ENCODE results near the gene BATF3. TPM values are rescaled to one million over a fixed set of nuclear protein-coding genes. Genes with fewer than 3 reads are reported as not detected.

The BATF3 gene
- total RNA-seq, 1 donor from 2014 or later: 0.53 TPM

DNA sequence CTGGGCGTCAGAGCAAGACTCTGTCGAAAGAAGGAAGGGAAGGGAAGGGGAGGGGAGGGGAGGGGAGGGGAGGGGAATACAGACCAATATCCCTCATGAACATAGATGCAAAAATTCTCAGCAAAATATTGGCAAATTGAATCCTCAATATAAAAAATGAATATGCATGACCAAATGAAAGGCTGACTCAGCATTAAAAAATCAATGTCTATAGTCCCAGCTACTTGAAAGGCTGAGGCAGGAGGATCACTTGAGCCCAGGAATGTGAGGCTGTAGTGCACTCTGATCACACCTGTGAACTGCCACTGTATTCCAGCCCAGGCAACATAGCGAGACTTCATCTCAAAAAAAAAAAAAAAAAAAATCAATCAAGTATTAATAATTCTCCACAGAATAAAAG is 24.0 kb downstream of the BATF3 start:
- H3K27me3 Mint-ChIP-seq: peaks cover 37% of the 10 kb centered on the region
- no peaks in the 10 kb centered on the region for H3K36me3 Mint-ChIP-seq (ENCODE audit: insufficient read depth)
- peaks cover 5% of the 10 kb centered on the region for H3K4me1 Mint-ChIP-seq (ENCODE audit: low read depth)
- no peak overlapping the region for H3K4me3 Mint-ChIP-seq (ENCODE audit: low read depth)
- H3K27ac Mint-ChIP-seq: no peak overlapping the region
- DNase-seq (ENCODE audit: low spot score, unreplicated experiment): no peak
- no peaks in the 10 kb centered on the region for H3K9me3 Mint-ChIP-seq (ENCODE audit: low read depth)
- TF ChIP-seq, protein P1, sequence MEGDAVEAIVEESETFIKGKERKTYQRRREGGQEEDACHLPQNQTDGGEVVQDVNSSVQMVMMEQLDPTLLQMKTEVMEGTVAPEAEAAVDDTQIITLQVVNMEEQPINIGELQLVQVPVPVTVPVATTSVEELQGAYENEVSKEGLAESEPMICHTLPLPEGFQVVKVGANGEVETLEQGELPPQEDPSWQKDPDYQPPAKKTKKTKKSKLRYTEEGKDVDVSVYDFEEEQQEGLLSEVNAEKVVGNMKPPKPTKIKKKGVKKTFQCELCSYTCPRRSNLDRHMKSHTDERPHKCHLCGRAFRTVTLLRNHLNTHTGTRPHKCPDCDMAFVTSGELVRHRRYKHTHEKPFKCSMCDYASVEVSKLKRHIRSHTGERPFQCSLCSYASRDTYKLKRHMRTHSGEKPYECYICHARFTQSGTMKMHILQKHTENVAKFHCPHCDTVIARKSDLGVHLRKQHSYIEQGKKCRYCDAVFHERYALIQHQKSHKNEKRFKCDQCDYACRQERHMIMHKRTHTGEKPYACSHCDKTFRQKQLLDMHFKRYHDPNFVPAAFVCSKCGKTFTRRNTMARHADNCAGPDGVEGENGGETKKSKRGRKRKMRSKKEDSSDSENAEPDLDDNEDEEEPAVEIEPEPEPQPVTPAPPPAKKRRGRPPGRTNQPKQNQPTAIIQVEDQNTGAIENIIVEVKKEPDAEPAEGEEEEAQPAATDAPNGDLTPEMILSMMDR (IDR thresholded peaks at IDR 0.05; ENCODE audit: unreplicated experiment): no peak

DNA sequence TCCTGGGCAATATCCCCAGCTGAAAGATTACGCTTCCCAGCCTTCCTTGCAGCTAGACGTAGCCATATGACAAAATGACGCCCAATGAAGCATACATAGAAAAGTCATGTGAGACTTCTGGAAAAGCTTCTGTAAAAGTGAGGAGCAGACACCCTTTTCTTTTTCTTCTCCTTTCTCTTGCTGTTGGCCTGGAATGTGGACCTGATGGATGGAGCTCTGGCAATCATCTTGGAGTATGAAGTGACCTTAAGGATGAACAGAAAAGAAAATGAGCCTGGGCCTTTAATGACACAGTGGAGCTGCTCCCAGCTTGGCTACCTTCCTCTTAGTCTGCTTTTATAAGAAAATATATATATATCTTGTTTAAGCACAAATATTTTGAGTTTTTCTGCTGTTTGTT is 24.8 kb downstream of the BATF3 start:
- no peaks in the 10 kb centered on the region for H3K36me3 Mint-ChIP-seq (ENCODE audit: insufficient read depth)

DNA sequence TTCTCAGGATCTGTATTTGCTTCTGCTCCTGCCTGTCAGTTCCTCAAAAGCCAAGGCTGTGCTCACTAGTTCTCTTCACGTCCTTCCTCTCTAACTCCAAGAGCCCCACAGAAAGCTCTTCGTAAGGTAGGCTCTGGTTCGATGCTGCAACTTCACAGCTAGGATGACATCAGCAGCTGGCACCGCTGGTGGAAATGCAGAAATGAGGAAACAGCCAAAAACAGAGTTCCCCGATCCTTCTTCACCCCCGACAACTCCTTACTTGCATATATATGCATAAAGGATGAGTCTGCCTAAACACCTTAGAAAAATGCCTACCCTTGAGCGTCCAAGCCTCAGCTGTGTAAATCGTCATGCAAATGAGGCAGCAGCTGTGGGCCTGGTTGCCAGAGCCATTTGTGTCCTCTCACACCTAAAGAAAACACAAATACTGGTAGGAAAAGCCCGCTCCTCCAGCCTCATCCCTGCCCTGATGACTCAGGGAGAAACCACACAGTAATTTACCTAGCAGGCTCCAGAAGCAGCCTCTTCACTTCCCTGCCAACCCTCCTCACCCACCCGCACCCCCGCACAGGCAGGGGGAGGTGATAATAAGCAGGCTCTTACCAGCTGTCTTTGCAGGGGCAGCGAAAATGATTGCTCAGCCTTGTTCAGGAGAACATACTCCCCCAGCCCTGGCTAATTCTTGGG is 28.2 kb downstream of the BATF3 start:
- TF ChIP-seq, protein P1 (IDR thresholded peaks at IDR 0.05; ENCODE audit: unreplicated experiment): no peak
- DNase-seq (ENCODE audit: low spot score, unreplicated experiment): no peak
- Mint-ChIP-seq H3K27ac (no peak overlapping the region), H3K36me3 (ENCODE audit: insufficient read depth) (no peaks in the 10 kb centered on the region), H3K27me3 (peaks cover 58% of the 10 kb centered on the region), H3K4me1 (ENCODE audit: low read depth) (peaks cover 5% of the 10 kb centered on the region), H3K4me3 (ENCODE audit: low read depth) (no peak overlapping the region), H3K9me3 (ENCODE audit: low read depth) (no peaks in the 10 kb centered on the region)

More for the DNA sequence above, 24.8 kb downstream of the BATF3 start:
- no peak overlapping the region for H3K27ac Mint-ChIP-seq
- H3K9me3 Mint-ChIP-seq (ENCODE audit: low read depth): no peaks in the 10 kb centered on the region
- DNase-seq (ENCODE audit: low spot score, unreplicated experiment): no peak
- TF ChIP-seq, protein P1 (IDR thresholded peaks at IDR 0.05; ENCODE audit: unreplicated experiment): no peak
- H3K27me3 Mint-ChIP-seq: peaks cover 44% of the 10 kb centered on the region
- H3K4me3 Mint-ChIP-seq (ENCODE audit: low read depth): no peak overlapping the region
- peaks cover 1% of the 10 kb centered on the region for H3K4me1 Mint-ChIP-seq (ENCODE audit: low read depth)

DNA sequence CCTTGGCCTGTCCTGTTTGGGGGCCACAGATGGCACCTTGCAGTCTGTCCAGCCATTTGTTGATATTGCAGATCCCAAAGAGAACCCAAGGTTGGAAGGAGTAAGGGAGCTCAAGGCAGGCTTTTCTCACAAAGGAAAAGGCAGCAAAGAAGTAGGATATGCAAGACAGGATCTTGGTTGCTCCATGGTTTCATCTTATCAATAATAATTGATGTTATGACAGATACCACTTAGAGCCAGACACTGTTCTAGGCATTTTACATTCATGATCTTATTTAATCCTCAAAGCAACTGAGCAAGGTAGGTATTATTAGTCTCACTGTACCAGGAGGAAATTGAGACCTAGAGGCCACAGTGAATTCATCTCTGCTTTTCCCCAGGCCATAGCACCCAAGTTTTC is 28.8 kb downstream of the BATF3 start:
- TF ChIP-seq, protein P1 (IDR thresholded peaks at IDR 0.05; ENCODE audit: unreplicated experiment): no peak
- no peak overlapping the region for H3K27ac Mint-ChIP-seq
- peaks cover 59% of the 10 kb centered on the region for H3K27me3 Mint-ChIP-seq

DNA sequence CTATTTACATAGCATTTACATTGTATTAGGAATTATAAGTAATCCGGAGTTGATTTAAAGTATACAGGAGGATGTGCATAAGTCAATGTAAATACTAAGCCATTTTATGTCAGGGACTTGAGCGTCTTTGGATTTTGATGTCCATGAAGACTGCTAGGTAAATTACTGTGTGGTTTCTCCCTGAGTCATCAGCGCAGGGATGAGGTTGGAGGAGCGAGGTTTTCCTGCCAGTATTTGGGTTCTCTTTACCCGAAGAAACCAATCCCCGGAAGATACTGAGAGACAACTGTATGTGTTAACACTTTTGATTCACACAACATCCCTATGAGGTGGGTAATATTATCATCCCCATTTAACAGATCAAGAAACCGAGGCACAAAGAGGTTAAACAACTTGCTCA is 29.3 kb downstream of the BATF3 start:
- no peak for DNase-seq (ENCODE audit: low spot score, unreplicated experiment)
- no peak overlapping the region for H3K27ac Mint-ChIP-seq
- TF ChIP-seq, protein P1 (IDR thresholded peaks at IDR 0.05; ENCODE audit: unreplicated experiment): no peak
- H3K4me3 Mint-ChIP-seq (ENCODE audit: low read depth): no peak overlapping the region
- H3K4me1 Mint-ChIP-seq (ENCODE audit: low read depth): peaks cover 7% of the 10 kb centered on the region
- H3K27me3 Mint-ChIP-seq: peaks cover 64% of the 10 kb centered on the region
- H3K36me3 Mint-ChIP-seq (ENCODE audit: insufficient read depth): no peaks in the 10 kb centered on the region
- H3K9me3 Mint-ChIP-seq (ENCODE audit: low read depth): no peaks in the 10 kb centered on the region

More for the DNA sequence above, 28.8 kb downstream of the BATF3 start:
- Mint-ChIP-seq H3K36me3 (ENCODE audit: insufficient read depth) (no peaks in the 10 kb centered on the region), H3K4me1 (ENCODE audit: low read depth) (peaks cover 5% of the 10 kb centered on the region), H3K9me3 (ENCODE audit: low read depth) (no peaks in the 10 kb centered on the region), H3K4me3 (ENCODE audit: low read depth) (no peak overlapping the region)
- no peak for DNase-seq (ENCODE audit: low spot score, unreplicated experiment)

All from progenitor cell of endocrine pancreas (in vitro differentiated cells).